Breast epithelium (tissue), 4 donors: ENCODE data around the gene BCAT1. TPM values are rescaled to one million over a fixed set of nuclear protein-coding genes. Genes with fewer than 3 reads are reported as not detected.
"Not testable (repeated sequence)": the region's sequence is repeated elsewhere in the genome, so short reads cannot be mapped to it uniquely, and the experiment has no call there.

ENCODE experiments used
- DNase-seq, 2 donors: peaks; one replicate each; pipeline ENCODE4 v3.0.0-alpha.2; 2019; ENCODE audit warnings: low spot score in 2 of 2
- H3K27ac ChIP-seq, 2 donors: fragments of 200-600 bp; sonication (generic) in 1 of 2; one replicate each; pipeline ENCODE4 v1.5.1; 2016 to 2019; ENCODE audit warnings: mild to moderate bottlenecking in 1 of 2
- H3K27me3 ChIP-seq, 2 donors: fragments of 200-600 bp; sonication (generic) in 1 of 2; one replicate each; pipeline versions ENCODE4 v1.5.1 to v1.6.0; 2017 to 2019; ENCODE audit warnings: control low read depth in 1 of 2, mild to moderate bottlenecking in 1 of 2
- H3K36me3 ChIP-seq: fragments of 200-600 bp; one replicate; pipeline ENCODE4 v1.5.1; 2019
- H3K4me1 ChIP-seq, 2 donors: fragments of 200-600 bp; sonication (generic); one replicate each; pipeline ENCODE4 v1.5.1; 2016 to 2019; ENCODE audit warnings: control low read depth in 1 of 2
- H3K4me3 ChIP-seq, 3 donors: fragments of 200-600 bp; sonication (generic); 1 replicate in 2 of 3; 2 replicates in 1 of 3; pipeline ENCODE4 v1.5.1; 2016 to 2019; ENCODE audit warnings: mild to moderate bottlenecking in 3 of 3, moderate library complexity in 2 of 3
- H3K9me3 ChIP-seq, 2 donors: fragments of 200-600 bp; sonication (generic) in 1 of 2; one replicate each; pipeline ENCODE4 v1.5.1; 2016 to 2019; ENCODE audit warnings: control low read depth in 1 of 2
- CTCF ChIP-seq, 3 donors: fragments of 450-650 bp; IDR thresholded peaks; one replicate each; pipeline ENCODE4 v1.5.1; 2016 to 2017; ENCODE audit warnings: antibody characterized with exemption in 3 of 3, mild to moderate bottlenecking in 3 of 3, moderate library complexity in 3 of 3
- POLR2A ChIP-seq: fragments of 450-650 bp; IDR thresholded peaks from one replicate; pipeline ENCODE4 v1.6.1; 2016; ENCODE audit warnings: antibody characterized with exemption, mild to moderate bottlenecking, moderate library complexity
- POLR2AphosphoS5 ChIP-seq, 3 donors: sonication (generic); formaldehyde crosslinking; IDR thresholded peaks; one replicate each; pipeline ENCODE4 v1.6.1; 2017; ENCODE audit warnings: antibody characterized with exemption in 3 of 3
- intact Hi-C: fragments of 100-400 bp; cut with DNase I; formaldehyde crosslinking; loops from one replicate; pipeline ENCODE4 v1.15.1; 2023; ENCODE audit warnings: low total_unique reads
- total RNA-seq, 3 donors: library from RNA; depleted of rRNA; stranded (reverse); fragments of >200 nt; gene quantifications; one replicate each; pipeline ENCODE4 v1.1.0, GENCODE V29; 2016

The BCAT1 gene
- total RNA-seq, 3 donors from 2014 or later: 8.8 to 35.8 (median 12.1) TPM

DNA sequence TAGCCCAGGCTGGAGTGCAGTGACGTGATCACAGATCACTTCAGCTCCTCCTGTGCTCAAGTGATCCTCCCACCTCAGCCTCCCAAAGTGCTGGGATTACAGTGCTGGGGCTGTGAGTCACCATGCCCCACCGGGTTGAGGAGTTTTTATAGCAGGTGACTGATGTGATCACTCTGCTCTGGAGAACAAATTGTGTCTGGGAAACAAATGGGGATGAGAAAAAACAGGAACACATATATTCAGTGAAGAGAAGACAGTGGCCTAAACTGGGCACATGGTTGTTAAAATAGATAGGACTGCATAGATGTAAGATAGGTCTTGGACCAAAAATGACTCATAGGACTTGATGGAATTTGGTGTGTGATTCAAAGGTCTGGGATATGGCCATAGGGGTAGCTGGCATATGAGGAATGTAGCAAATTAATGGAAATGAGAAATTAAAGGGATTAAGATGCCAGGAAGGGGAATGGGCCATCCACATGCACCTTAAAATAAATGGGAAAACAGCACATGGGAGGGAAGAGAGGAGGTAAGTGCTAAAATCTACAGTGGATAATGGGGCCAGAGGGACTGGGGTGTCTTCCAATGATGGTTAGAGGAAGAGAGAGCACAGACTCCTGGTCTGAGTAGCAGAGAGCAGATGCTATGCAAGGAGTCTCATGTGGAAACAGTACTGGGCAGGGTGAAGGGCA, 11.2 kb downstream of the BCAT1 start:
- H3K9me3 ChIP-seq: no peaks in the 10 kb centered on the region
- H3K4me3 ChIP-seq: no peak overlapping the region
- no peak overlapping the region for H3K27ac ChIP-seq
- no peak for DNase-seq
- H3K36me3 ChIP-seq: no peaks in the 10 kb centered on the region
- H3K27me3 ChIP-seq: no peaks in the 10 kb centered on the region
- TF ChIP-seq POLR2A (no peak), POLR2AphosphoS5 (IDR thresholded peaks at IDR 0.05) (no peak), CTCF (IDR thresholded peaks at IDR 0.05) (no peak)
- no peaks in the 10 kb centered on the region for H3K4me1 ChIP-seq
- intact Hi-C loops: no loop called here

DNA sequence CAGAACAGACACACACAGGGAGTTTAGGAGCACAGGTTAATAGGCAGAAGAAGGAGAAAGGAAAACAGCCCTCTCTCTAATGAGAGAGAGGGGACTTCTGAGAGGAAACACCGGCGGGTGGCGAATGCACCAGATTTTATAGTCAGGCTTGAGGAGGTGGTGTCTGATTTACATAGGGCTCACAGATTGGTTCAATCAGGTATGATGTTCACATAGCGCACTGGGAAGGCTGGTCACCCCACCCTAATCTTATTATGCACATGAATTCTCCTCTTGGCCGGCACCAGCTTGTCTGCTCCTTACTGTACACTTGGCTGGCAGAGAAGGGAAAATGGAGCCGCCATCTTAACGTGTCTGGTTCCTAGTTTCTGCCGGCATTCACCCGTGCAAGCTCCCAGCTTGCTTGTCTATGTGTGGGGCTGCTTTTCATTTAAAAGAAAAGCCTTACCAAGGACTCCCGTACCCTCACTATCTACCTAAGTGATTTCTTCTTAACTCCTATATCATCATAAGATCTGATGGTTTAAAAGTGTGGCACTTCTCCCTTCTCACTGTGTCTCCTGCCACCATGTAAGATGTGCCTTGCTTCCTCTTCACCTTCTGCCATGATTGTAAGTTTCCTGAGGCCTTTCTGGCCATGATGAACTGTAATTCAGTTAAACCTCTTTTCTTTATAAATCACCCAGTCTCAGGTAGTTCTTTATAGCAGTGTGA, 15.1 kb downstream of the BCAT1 start:
- TF ChIP-seq POLR2A (no peak), CTCF (IDR thresholded peaks at IDR 0.05) (no peak), POLR2AphosphoS5 (IDR thresholded peaks at IDR 0.05) (no peak)
- no peaks in the 10 kb centered on the region for H3K9me3 ChIP-seq
- H3K4me3 ChIP-seq: no peak overlapping the region
- no peaks in the 10 kb centered on the region for H3K27me3 ChIP-seq
- DNase-seq: no peak
- H3K4me1 ChIP-seq: no peaks in the 10 kb centered on the region
- intact Hi-C loops: no loop called here
- no peak overlapping the region for H3K27ac ChIP-seq
- H3K36me3 ChIP-seq: no peaks in the 10 kb centered on the region

DNA sequence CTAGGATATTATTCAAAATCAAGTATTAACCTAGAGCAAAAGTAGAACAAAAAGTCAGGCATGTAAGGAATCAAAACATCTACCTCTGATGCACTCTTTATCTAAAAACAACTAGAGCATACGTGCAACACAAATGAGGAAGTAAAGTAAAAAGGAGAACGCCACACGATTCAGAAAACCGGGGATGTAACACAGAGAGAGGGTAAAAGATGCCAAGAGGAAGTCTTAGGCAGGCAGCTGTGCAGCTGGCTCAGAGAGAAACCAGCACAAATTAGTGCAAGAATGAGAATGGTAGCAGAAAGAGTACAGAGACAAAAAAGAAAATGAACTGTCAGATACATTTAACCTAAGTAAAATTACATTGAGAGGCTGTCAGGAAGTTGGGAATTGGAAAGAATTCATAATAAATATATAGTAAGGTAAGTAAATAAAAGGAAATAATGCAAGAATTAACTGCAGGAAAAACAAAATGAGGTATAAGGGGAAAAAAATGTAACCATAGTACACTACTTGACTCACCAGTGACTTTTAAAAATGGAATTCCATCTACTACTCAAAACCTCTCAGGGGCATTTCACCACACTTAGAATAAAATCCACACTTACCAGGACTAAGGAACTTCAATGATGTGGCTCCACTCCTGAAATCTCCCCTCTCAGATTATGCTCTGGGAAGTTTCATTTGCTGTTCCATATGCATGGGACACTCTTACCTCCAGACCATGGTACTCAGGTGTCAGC, 17.1 kb downstream of the BCAT1 start:
- no peak for DNase-seq
- H3K27ac ChIP-seq: no peak overlapping the region
- H3K9me3 ChIP-seq: no peaks in the 10 kb centered on the region
- TF ChIP-seq CTCF (IDR thresholded peaks at IDR 0.05) (no peak), POLR2A (no peak), POLR2AphosphoS5 (IDR thresholded peaks at IDR 0.05) (no peak)
- H3K36me3 ChIP-seq: no peaks in the 10 kb centered on the region
- H3K4me3 ChIP-seq: no peak overlapping the region
- no peaks in the 10 kb centered on the region for H3K4me1 ChIP-seq
- H3K27me3 ChIP-seq: no peaks in the 10 kb centered on the region
- intact Hi-C loops: no loop called here

GRCh38 chr12:24929953-24930352, 18.9 kb downstream of the BCAT1 start:
- H3K9me3 ChIP-seq: no peaks in the 10 kb centered on the region
- H3K36me3 ChIP-seq: no peaks in the 10 kb centered on the region
- H3K4me3 ChIP-seq: no peak overlapping the region
- no peaks in the 10 kb centered on the region for H3K27me3 ChIP-seq
- TF ChIP-seq CTCF (IDR thresholded peaks at IDR 0.05): no peak
- no peak for TF ChIP-seq POLR2A
- TF ChIP-seq POLR2AphosphoS5 (IDR thresholded peaks at IDR 0.05): no peak
- no peak for DNase-seq
- intact Hi-C loops: no loop called here
- no peak overlapping the region for H3K27ac ChIP-seq
- no peaks in the 10 kb centered on the region for H3K4me1 ChIP-seq

DNA sequence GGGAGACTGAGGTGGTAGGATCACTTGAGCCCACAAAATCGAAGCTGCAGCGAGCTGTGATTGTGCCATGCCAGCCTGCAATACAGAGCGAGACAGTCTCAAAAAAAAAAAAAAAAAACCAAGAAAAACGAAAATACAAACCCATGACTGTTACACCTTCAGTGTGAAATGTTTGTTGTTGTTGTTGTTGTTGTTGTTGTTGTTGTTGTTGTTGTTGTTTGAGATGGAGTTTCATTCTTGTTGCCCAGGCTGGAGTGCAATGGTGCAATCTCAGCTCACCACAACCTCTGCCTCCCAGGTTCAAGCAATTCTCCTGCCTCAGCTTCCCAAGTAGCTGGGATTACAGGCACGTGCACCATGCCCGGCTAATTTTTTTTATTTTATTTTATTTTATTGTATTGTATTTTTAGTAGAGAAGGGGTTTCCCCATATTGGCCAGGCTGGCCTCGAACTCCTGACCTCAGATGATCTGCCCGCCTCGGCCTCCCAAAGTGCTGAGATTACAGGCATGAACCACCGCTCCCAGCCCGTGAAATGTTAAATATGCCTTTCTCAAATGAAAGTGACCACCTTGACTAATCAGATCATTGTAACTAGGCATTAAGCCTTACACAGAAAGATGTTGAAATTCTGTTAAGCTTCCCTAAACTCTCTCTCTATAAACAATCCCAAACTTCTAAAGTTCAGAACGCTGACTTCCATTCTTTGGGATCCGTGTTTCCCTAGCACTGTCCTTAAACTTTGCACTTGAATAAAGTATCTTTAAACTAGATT, 20.2 kb downstream of the BCAT1 start:
- DNase-seq, H3K36me3 ChIP-seq, H3K27me3 ChIP-seq, H3K9me3 ChIP-seq, intact Hi-C loops, H3K4me3 ChIP-seq, H3K4me1 ChIP-seq, H3K27ac ChIP-seq: not testable (repeated sequence)
